ENCODE data around the gene ITGAL. TPM values are rescaled to one million over a fixed set of nuclear protein-coding genes. Genes with fewer than 3 reads are reported as not detected.

ITGAL gene
- total RNA-seq, 1 experiment from 2014 or later, result not detected

DNA sequence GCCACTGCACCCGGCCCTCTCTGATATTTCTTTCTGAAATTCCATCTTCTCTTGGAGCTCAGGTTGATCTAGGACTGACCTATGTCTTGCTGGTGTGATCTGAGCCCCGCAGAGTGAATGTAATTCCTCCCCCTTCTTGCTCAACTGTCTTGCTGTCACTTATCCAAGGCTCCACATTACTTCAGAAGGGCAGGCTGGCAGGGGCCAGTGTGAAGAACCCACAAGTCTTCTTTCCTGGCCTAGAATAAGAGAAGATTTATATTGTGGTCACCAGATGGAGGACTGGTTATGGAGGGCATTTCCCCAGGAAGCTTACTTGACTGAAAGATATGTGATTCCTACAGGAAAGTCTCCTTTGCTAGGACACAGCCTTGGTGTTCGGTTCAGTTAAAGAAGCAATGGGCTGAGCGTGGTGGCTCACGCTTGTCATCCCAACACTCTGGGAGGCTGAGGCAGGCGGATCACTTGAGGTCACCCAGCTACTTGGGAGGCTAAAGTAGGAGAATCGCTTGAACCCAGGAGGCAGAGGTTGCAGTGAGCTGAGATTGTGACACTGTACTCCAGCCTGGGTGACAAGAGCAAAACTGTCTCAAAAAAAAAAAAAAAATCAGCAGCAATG is 13.4 kb downstream of the ITGAL start:
- Histone ChIP-seq H3T11ph (ENCODE audit: low read length) (no peak overlapping the region), H2BK120ac (ENCODE audit: low read depth, low read length, poor library complexity, severe bottlenecking) (no peak overlapping the region), H3K23me2 (ENCODE audit: insufficient read length, low read depth, low read length, poor library complexity, severe bottlenecking) (no peaks in the 10 kb centered on the region), H3K27me3 (ENCODE audit: insufficient read depth, low read length) (no peaks in the 10 kb centered on the region), H3K56ac (ENCODE audit: insufficient read length, low read depth, low read length) (no peak overlapping the region), H2BK5ac (ENCODE audit: insufficient read length, low read length) (no peak overlapping the region), H3K18ac (ENCODE audit: insufficient read length, low read depth, low read length) (no peak overlapping the region), H3K9me3 (ENCODE audit: control insufficient read depth, low read depth, low read length) (no peaks in the 10 kb centered on the region), H3K9ac (ENCODE audit: extremely low read depth, insufficient read length, low read length) (no peak overlapping the region), H3K4me2 (ENCODE audit: insufficient read depth, insufficient read length, low read length) (no peak overlapping the region), H3K4ac (ENCODE audit: low read depth, low read length) (no peak overlapping the region), H4K20me1 (ENCODE audit: control insufficient read depth, insufficient read depth, insufficient read length) (no peaks in the 10 kb centered on the region), H2AK5ac (ENCODE audit: insufficient read length, low read length) (no peak overlapping the region), H3K79me2 (ENCODE audit: insufficient read depth, low read length) (no peaks in the 10 kb centered on the region), H3K79me1 (ENCODE audit: insufficient read depth, low read depth, low read length, poor library complexity, severe bottlenecking) (no peaks in the 10 kb centered on the region), H3K14ac (ENCODE audit: insufficient read depth, low read length) (no peak overlapping the region), H2BK12ac (ENCODE audit: insufficient read length, low read depth, low read length) (no peak overlapping the region), H4K8ac (replicated peaks; ENCODE audit: insufficient read length, low read depth, low read length) (no peak overlapping the region), H3K23ac (ENCODE audit: insufficient read length, low read depth, low read length) (no peak overlapping the region), H4K91ac (ENCODE audit: insufficient read length, low read depth, low read length) (no peak overlapping the region), H2BK20ac (ENCODE audit: low read depth, low read length, poor library complexity, severe bottlenecking) (no peak overlapping the region), H2BK15ac (ENCODE audit: low read depth, low read length) (no peak overlapping the region), H2AFZ (ENCODE audit: low read length) (no peak overlapping the region), H4K5ac (ENCODE audit: insufficient read length, low read depth, low read length) (no peak overlapping the region), H3K4me1 (ENCODE audit: insufficient read depth, low read length) (no peaks in the 10 kb centered on the region; the same call in 1 of the 2 replicates), H3K27ac (ENCODE audit: insufficient read length, low read depth, low read length) (no peak overlapping the region)
- no peak for DNase-seq
- H3K27me3 Mint-ChIP-seq (ENCODE audit: low read depth), result peaks cover 10% of the 10 kb centered on the region
- no peak overlapping the region for H3K27ac Mint-ChIP-seq
- no CpG with 5 or more reads among the region's 7 CpGs for WGBS (ENCODE audit: extremely low coverage, insufficient read length, low lambda C conversion rate)
- no peak overlapping the region for H3K4me3 Mint-ChIP-seq
- no peaks in the 10 kb centered on the region for H3K36me3 Mint-ChIP-seq (ENCODE audit: insufficient read depth in 1 of 3, low read depth in 3 of 3)
- peaks cover 12 to 16% of the 10 kb centered on the region in 2 experiments for H3K4me1 Mint-ChIP-seq
- TF ChIP-seq, protein P1, sequence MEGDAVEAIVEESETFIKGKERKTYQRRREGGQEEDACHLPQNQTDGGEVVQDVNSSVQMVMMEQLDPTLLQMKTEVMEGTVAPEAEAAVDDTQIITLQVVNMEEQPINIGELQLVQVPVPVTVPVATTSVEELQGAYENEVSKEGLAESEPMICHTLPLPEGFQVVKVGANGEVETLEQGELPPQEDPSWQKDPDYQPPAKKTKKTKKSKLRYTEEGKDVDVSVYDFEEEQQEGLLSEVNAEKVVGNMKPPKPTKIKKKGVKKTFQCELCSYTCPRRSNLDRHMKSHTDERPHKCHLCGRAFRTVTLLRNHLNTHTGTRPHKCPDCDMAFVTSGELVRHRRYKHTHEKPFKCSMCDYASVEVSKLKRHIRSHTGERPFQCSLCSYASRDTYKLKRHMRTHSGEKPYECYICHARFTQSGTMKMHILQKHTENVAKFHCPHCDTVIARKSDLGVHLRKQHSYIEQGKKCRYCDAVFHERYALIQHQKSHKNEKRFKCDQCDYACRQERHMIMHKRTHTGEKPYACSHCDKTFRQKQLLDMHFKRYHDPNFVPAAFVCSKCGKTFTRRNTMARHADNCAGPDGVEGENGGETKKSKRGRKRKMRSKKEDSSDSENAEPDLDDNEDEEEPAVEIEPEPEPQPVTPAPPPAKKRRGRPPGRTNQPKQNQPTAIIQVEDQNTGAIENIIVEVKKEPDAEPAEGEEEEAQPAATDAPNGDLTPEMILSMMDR (conservative IDR thresholded peaks at IDR 0.05), result no peak
- no peaks in the 10 kb centered on the region; a peak in 2 of 5 replicates for H3K9me3 Mint-ChIP-seq

All from H9 (cell line).